Keratinocyte (primary cell): ENCODE data around the gene ARNT2. TPM values are rescaled to one million over a fixed set of nuclear protein-coding genes. Genes with fewer than 3 reads are reported as not detected.

Experiments
- DNase-seq: peaks from one replicate; pipeline ENCODE4 v3.0.0-alpha.2; 2011; ENCODE audit warnings: low read depth, missing footprints, low spot score
- FAIRE-seq: peaks from 2 replicates; lab custom pipeline; 2011; peaks lifted over from hg19 to GRCh38; lab: Jason Lieb, UNC
- H2AFZ ChIP-seq: 2 replicates; pipeline ENCODE4 v1.6.0; 2012; ENCODE audit warnings: low read length, control low read depth, inconsistent platforms; ENCODE audit not compliant: control insufficient read depth
- H3K27ac ChIP-seq: 2 replicates; pipeline ENCODE4 v1.5.1; 2011; ENCODE audit warnings: low read length; ENCODE audit not compliant: control insufficient read depth, insufficient read depth
- H3K27me3 ChIP-seq: 3 replicates; pipeline ENCODE4 v1.6.0; 2011; ENCODE audit warnings: low read length; ENCODE audit not compliant: control insufficient read depth, insufficient read depth; ENCODE audit errors: extremely low read depth
- H3K36me3 ChIP-seq, 2 experiments: 2 replicates in 1 of 2; 3 replicates in 1 of 2; pipeline ENCODE4 v1.5.1; 2011; ENCODE audit warnings: low read length in 2 of 2, mild to moderate bottlenecking in 1 of 2; ENCODE audit not compliant: control insufficient read depth in 2 of 2, insufficient read depth in 2 of 2; ENCODE audit errors: extremely low read depth in 1 of 2
- H3K4me1 ChIP-seq: 3 replicates; pipeline ENCODE4 v1.5.1; 2011; ENCODE audit warnings: low read length; ENCODE audit not compliant: control insufficient read depth, insufficient read depth; ENCODE audit errors: extremely low read depth
- H3K4me2 ChIP-seq: 3 replicates; pipeline ENCODE4 v1.6.0; 2011; ENCODE audit warnings: low read depth, low read length; ENCODE audit not compliant: control insufficient read depth, insufficient read depth; ENCODE audit errors: extremely low read depth
- H3K4me3 ChIP-seq, 3 experiments: fragments of 200-600 bp in 1 of 3; sonication (generic) in 1 of 3; 2 replicates in 2 of 3; 3 replicates in 1 of 3; pipeline ENCODE4 v1.5.1; 2011 to 2016; ENCODE audit warnings: low read length in 3 of 3, mild to moderate bottlenecking in 3 of 3, control low read depth in 2 of 3, inconsistent platforms in 1 of 3, low read depth in 1 of 3, mixed read lengths in 1 of 3, mixed run types in 1 of 3, moderate library complexity in 1 of 3; ENCODE audit not compliant: control insufficient read depth in 2 of 3, insufficient read depth in 2 of 3; ENCODE audit errors: extremely low read depth in 1 of 3
- H3K79me2 ChIP-seq: 2 replicates; pipeline ENCODE4 v1.6.0; 2012; ENCODE audit warnings: low read length; ENCODE audit not compliant: control insufficient read depth, insufficient read depth
- H3K9ac ChIP-seq: 3 replicates; pipeline ENCODE4 v1.6.0; 2011; ENCODE audit warnings: low read length; ENCODE audit not compliant: control insufficient read depth, insufficient read depth; ENCODE audit errors: extremely low read depth
- H3K9me1 ChIP-seq: 3 replicates; pipeline ENCODE4 v1.6.0; 2011; ENCODE audit warnings: low read length; ENCODE audit not compliant: control insufficient read depth, insufficient read depth; ENCODE audit errors: extremely low read depth
- H3K9me3 ChIP-seq: 2 replicates; pipeline ENCODE4 v1.5.1; 2012; ENCODE audit warnings: low read depth, low read length; ENCODE audit not compliant: control insufficient read depth
- H4K20me1 ChIP-seq: 3 replicates; pipeline ENCODE4 v1.6.0; 2011; ENCODE audit warnings: low read length; ENCODE audit not compliant: control insufficient read depth, insufficient read depth; ENCODE audit errors: extremely low read depth
- CTCF ChIP-seq, 3 experiments: IDR thresholded peaks in 1 of 3; conservative IDR thresholded peaks in 1 of 3; optimal IDR thresholded peaks in 1 of 3; 2 replicates in 2 of 3; 3 replicates in 1 of 3; pipeline versions ENCODE3 to v1.5.1; 2011; ENCODE audit warnings: low read length in 3 of 3, mild to moderate bottlenecking in 3 of 3, moderate library complexity in 2 of 3, control low read depth in 1 of 3, inconsistent platforms in 1 of 3; ENCODE audit not compliant: insufficient read depth in 2 of 3; ENCODE audit errors: extremely low read depth in 1 of 3
- EZH2 ChIP-seq: IDR thresholded peaks from one replicate; pipeline ENCODE4 v1.6.1; 2012; ENCODE audit warnings: inconsistent platforms, mild to moderate bottlenecking, low read length, moderate library complexity
- dilution Hi-C: fragments of 300-500 bp; cut with MboI; formaldehyde crosslinking; loops from one replicate; pipeline ENCODE4 v1.7.0; 2020; ENCODE audit warnings: low sequenced_read_pairs; ENCODE audit not compliant: extremely low pct_ligation_motif_present
- polyA plus RNA-seq, 5 experiments: library from polyadenylated mRNA; depleted of rRNA in 3 of 5; stranded (reverse) in 3 of 5; stranded (forward) in 1 of 5; unstranded in 1 of 5; fragments of >200 nt; gene quantifications; 1 replicate in 1 of 5; 2 replicates in 3 of 5; 3 replicates in 1 of 5; pipeline versions ENCODE4 v1.2.1 to v1.2.3, GENCODE V29; 2011 to 2012; ENCODE audit warnings: missing spikeins in 2 of 5, low read depth in 1 of 5, low replicate concordance in 1 of 5

ARNT2 gene
- polyA plus RNA-seq, 1 donor (not counting 4 experiments of a cell fraction or from before 2014, with no cell fraction given), result 0.16 TPM

GRCh38 chr15:80637747-80638146 is 233.6 kb downstream of the ARNT2 start:
- Histone ChIP-seq H3K4me1 (peaks cover 6% of the 10 kb centered on the region), H3K9me3 (no peaks in the 10 kb centered on the region), H4K20me1 (no peaks in the 10 kb centered on the region), H3K4me2 (no peak overlapping the region), H3K36me3 (no peaks in the 10 kb centered on the region), H2AFZ (no peak overlapping the region), H3K27ac (no peak overlapping the region), H3K79me2 (no peaks in the 10 kb centered on the region), H3K27me3 (no peaks in the 10 kb centered on the region), H3K4me3 (no peak overlapping the region), H3K9me1 (no peaks in the 10 kb centered on the region), H3K9ac (no peak overlapping the region)
- FAIRE-seq, result no peak
- DNase-seq, result no peak
- dilution Hi-C loops, result no loop called here
- TF ChIP-seq EZH2, result no peak
- TF ChIP-seq CTCF (optimal IDR thresholded peaks at IDR 0.05 in 1 of 3, IDR thresholded peaks at IDR 0.05 in 1 of 3, conservative IDR thresholded peaks at IDR 0.05 in 1 of 3; ENCODE audit: extremely low read depth in 1 of 3, insufficient read depth in 2 of 3, low read length in 3 of 3), result no peak

GRCh38 chr15:80638553-80639167 is 234.5 kb downstream of the ARNT2 start:
- no peaks in the 10 kb centered on the region for H4K20me1 ChIP-seq
- H3K9ac ChIP-seq, result no peak overlapping the region
- no peak overlapping the region for H2AFZ ChIP-seq
- no peaks in the 10 kb centered on the region for H3K79me2 ChIP-seq
- H3K9me1 ChIP-seq, result no peaks in the 10 kb centered on the region
- no peaks in the 10 kb centered on the region for H3K9me3 ChIP-seq
- TF ChIP-seq EZH2 (no peak), CTCF (optimal IDR thresholded peaks at IDR 0.05 in 1 of 3, IDR thresholded peaks at IDR 0.05 in 1 of 3, conservative IDR thresholded peaks at IDR 0.05 in 1 of 3; ENCODE audit: extremely low read depth in 1 of 3, insufficient read depth in 2 of 3, low read length in 3 of 3) (no peak)
- H3K4me1 ChIP-seq, result peaks cover 6% of the 10 kb centered on the region
- no peaks in the 10 kb centered on the region for H3K36me3 ChIP-seq
- DNase-seq, result no peak
- dilution Hi-C loops, result no loop called here
- H3K27me3 ChIP-seq, result no peaks in the 10 kb centered on the region
- no peak for FAIRE-seq
- H3K4me3 ChIP-seq, result no peak overlapping the region
- no peak overlapping the region for H3K27ac ChIP-seq
- H3K4me2 ChIP-seq, result no peak overlapping the region
